Measurements from ENCODE around the gene CNTNAP5. TPM values are rescaled to one million over a fixed set of nuclear protein-coding genes. Genes with fewer than 3 reads are reported as not detected.

CNTNAP5 gene
- total RNA-seq, 1 donor from 2014 or later = 22.0 TPM

DNA sequence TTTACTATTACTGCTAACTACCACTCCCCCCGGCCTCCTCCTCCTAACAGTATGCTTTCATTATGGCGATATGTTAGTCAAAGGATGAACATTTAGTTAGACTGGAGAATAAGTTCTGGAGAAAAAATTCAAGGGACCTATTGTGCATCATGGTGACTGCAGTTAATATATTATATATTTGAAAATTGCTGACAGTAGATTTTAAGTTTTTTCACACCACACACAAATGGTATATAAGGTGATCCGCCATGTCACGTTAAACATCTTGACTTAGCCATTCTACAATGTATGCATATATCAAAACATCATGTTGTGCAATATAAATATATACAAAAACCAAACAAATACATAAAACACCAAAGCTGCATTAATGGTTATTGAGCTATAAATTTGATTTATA, 873.7 kb downstream of the CNTNAP5 start:
- TF ChIP-seq, protein P1, sequence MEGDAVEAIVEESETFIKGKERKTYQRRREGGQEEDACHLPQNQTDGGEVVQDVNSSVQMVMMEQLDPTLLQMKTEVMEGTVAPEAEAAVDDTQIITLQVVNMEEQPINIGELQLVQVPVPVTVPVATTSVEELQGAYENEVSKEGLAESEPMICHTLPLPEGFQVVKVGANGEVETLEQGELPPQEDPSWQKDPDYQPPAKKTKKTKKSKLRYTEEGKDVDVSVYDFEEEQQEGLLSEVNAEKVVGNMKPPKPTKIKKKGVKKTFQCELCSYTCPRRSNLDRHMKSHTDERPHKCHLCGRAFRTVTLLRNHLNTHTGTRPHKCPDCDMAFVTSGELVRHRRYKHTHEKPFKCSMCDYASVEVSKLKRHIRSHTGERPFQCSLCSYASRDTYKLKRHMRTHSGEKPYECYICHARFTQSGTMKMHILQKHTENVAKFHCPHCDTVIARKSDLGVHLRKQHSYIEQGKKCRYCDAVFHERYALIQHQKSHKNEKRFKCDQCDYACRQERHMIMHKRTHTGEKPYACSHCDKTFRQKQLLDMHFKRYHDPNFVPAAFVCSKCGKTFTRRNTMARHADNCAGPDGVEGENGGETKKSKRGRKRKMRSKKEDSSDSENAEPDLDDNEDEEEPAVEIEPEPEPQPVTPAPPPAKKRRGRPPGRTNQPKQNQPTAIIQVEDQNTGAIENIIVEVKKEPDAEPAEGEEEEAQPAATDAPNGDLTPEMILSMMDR (IDR thresholded peaks at IDR 0.05; ENCODE audit: partially characterized antibody, unreplicated experiment) = no peak
- Mint-ChIP-seq H3K4me1 (ENCODE audit: low read depth, unreplicated experiment) (no peaks in the 10 kb centered on the region), H3K27me3 (ENCODE audit: unreplicated experiment) (no peaks in the 10 kb centered on the region), H3K36me3 (ENCODE audit: unreplicated experiment) (no peaks in the 10 kb centered on the region), H3K4me3 (ENCODE audit: unreplicated experiment) (no peak overlapping the region), H3K27ac (ENCODE audit: unreplicated experiment) (no peak overlapping the region), H3K9me3 (ENCODE audit: unreplicated experiment) (no peaks in the 10 kb centered on the region)
- DNase-seq = no peak

GRCh38 chr2:124908411-124908810, 883.3 kb downstream of the CNTNAP5 start:
- no peak overlapping the region for H3K4me3 Mint-ChIP-seq (ENCODE audit: unreplicated experiment)
- no peaks in the 10 kb centered on the region for H3K36me3 Mint-ChIP-seq (ENCODE audit: unreplicated experiment)
- no peaks in the 10 kb centered on the region for H3K27me3 Mint-ChIP-seq (ENCODE audit: unreplicated experiment)
- H3K27ac Mint-ChIP-seq (ENCODE audit: unreplicated experiment) = no peak overlapping the region
- TF ChIP-seq, protein P1 (IDR thresholded peaks at IDR 0.05; ENCODE audit: partially characterized antibody, unreplicated experiment) = no peak
- H3K4me1 Mint-ChIP-seq (ENCODE audit: low read depth, unreplicated experiment) = peaks cover 12% of the 10 kb centered on the region
- no peak for DNase-seq
- peaks cover 4% of the 10 kb centered on the region for H3K9me3 Mint-ChIP-seq (ENCODE audit: unreplicated experiment)

DNA sequence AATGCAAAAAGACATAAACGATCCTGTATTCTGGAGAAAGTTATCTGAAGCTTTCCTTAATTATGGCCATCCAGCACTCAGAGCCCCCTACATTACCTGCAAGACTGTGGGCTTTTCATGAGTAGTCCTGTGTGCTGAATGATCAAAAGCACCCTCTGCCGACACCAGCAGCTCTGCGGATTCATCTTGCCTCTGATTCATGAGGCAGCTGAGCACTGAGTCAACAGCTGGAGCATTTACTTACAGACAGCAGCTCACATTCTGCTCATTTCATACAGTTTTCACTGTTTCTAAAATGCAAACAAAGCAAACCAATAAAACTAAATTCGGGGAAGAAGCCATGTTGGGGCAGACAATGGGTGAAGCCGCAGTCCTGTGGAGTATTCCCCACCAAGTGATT, 886.5 kb downstream of the CNTNAP5 start:
- Mint-ChIP-seq H3K27ac (ENCODE audit: unreplicated experiment) (peak overlapping the region; percentile 36), H3K4me3 (ENCODE audit: unreplicated experiment) (no peak overlapping the region), H3K36me3 (ENCODE audit: unreplicated experiment) (no peaks in the 10 kb centered on the region), H3K27me3 (ENCODE audit: unreplicated experiment) (no peaks in the 10 kb centered on the region), H3K4me1 (ENCODE audit: low read depth, unreplicated experiment) (peaks cover 12% of the 10 kb centered on the region), H3K9me3 (ENCODE audit: unreplicated experiment) (peaks cover 4% of the 10 kb centered on the region)
- TF ChIP-seq, protein P1 (IDR thresholded peaks at IDR 0.05; ENCODE audit: partially characterized antibody, unreplicated experiment) = no peak
- no peak for DNase-seq

GRCh38 chr2:124913868-124914267, 888.8 kb downstream of the CNTNAP5 start:
- no peak for DNase-seq
- no peak overlapping the region for H3K4me3 Mint-ChIP-seq (ENCODE audit: unreplicated experiment)
- H3K4me1 Mint-ChIP-seq (ENCODE audit: low read depth, unreplicated experiment) = peaks cover 12% of the 10 kb centered on the region
- peaks cover 4% of the 10 kb centered on the region for H3K9me3 Mint-ChIP-seq (ENCODE audit: unreplicated experiment)
- H3K27me3 Mint-ChIP-seq (ENCODE audit: unreplicated experiment) = no peaks in the 10 kb centered on the region
- TF ChIP-seq, protein P1 (IDR thresholded peaks at IDR 0.05; ENCODE audit: partially characterized antibody, unreplicated experiment) = no peak
- H3K36me3 Mint-ChIP-seq (ENCODE audit: unreplicated experiment) = no peaks in the 10 kb centered on the region
- H3K27ac Mint-ChIP-seq (ENCODE audit: unreplicated experiment) = no peak overlapping the region

- H3K27ac Mint-ChIP-seq (ENCODE audit: unreplicated experiment) = no peak overlapping the region
- peaks cover 4% of the 10 kb centered on the region for H3K9me3 Mint-ChIP-seq (ENCODE audit: unreplicated experiment)
- peaks cover 12% of the 10 kb centered on the region for H3K4me1 Mint-ChIP-seq (ENCODE audit: low read depth, unreplicated experiment)
- H3K4me3 Mint-ChIP-seq (ENCODE audit: unreplicated experiment) = no peak overlapping the region
- no peaks in the 10 kb centered on the region for H3K36me3 Mint-ChIP-seq (ENCODE audit: unreplicated experiment)
- TF ChIP-seq, protein P1 (IDR thresholded peaks at IDR 0.05; ENCODE audit: partially characterized antibody, unreplicated experiment) = no peak
- no peak for DNase-seq
- H3K27me3 Mint-ChIP-seq (ENCODE audit: unreplicated experiment) = no peaks in the 10 kb centered on the region
These were observed 890.5 kb downstream of the CNTNAP5 start for GRCh38 chr2:124915567-124915966.
